ENCODE results near the gene TERT.
"Not testable (repeated sequence)": the region's sequence is repeated elsewhere in the genome, so short reads cannot be mapped to it uniquely, and the experiment has no call there.

Gene TERT

GRCh38 chr5:1270426-1270825, 24.4 kb downstream of the TERT start:
- H3K4me3 ChIP-seq (ENCODE audit: low read depth, low read length), result no peak overlapping the region
- no peak for TF ChIP-seq CTCF (IDR thresholded peaks at IDR 0.05; ENCODE audit: borderline replicate concordance, insufficient read depth, low read depth, low read length)

- H3K4me3 ChIP-seq (ENCODE audit: low read depth, low read length), result no peak overlapping the region
- TF ChIP-seq CTCF (IDR thresholded peaks at IDR 0.05; ENCODE audit: borderline replicate concordance, insufficient read depth, low read depth, low read length), result no peak
These were observed 26.2 kb downstream of the TERT start for GRCh38 chr5:1268666-1269065.

GRCh38 chr5:1268056-1268455, 26.8 kb downstream of the TERT start:
- no peak overlapping the region for H3K4me3 ChIP-seq (ENCODE audit: low read depth, low read length)
- no peak for TF ChIP-seq CTCF (IDR thresholded peaks at IDR 0.05; ENCODE audit: borderline replicate concordance, insufficient read depth, low read depth, low read length)

DNA sequence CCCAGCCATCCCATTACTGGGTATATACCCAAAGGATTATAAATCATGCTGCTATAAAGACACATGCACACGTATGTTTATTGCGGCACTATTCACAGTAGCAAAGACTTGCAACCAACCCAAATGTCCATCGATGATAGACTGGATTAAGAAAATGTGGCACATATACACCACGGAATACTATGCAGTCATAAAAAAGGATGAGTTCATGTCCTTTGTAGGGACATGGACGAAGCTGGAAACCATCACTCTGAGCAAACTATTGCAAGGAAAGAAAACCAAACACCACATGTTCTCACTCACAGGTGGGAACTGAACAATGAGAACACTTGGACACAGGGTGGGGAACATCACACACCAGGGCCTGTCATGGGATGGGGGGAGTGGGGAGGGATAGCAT, 27.4 kb downstream of the TERT start:
- not testable (repeated sequence) for H3K4me3 ChIP-seq (ENCODE audit: low read depth, low read length)

DNA sequence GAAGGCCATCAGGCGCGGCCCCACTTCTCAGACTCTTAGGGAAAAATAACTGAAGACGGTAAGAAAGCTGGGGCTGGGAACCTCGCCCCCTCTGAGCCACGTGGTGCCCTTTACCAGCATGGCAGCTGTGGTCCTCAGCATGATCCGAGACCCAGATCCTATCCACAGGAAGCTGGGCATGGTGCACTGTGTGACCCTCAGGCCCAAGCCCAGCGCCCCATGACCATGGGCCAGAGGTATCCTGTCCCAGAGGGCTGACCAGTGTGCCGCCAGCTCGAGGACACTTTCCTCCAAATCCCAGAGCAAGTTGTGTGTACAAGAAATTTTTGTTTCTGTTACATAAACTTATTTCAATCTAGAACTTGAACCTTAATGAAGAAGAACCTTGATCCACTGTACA, 28.1 kb downstream of the TERT start:
- TF ChIP-seq CTCF (IDR thresholded peaks at IDR 0.05; ENCODE audit: borderline replicate concordance, insufficient read depth, low read depth, low read length), result no peak
- H3K4me3 ChIP-seq (ENCODE audit: low read depth, low read length), result no peak overlapping the region

DNA sequence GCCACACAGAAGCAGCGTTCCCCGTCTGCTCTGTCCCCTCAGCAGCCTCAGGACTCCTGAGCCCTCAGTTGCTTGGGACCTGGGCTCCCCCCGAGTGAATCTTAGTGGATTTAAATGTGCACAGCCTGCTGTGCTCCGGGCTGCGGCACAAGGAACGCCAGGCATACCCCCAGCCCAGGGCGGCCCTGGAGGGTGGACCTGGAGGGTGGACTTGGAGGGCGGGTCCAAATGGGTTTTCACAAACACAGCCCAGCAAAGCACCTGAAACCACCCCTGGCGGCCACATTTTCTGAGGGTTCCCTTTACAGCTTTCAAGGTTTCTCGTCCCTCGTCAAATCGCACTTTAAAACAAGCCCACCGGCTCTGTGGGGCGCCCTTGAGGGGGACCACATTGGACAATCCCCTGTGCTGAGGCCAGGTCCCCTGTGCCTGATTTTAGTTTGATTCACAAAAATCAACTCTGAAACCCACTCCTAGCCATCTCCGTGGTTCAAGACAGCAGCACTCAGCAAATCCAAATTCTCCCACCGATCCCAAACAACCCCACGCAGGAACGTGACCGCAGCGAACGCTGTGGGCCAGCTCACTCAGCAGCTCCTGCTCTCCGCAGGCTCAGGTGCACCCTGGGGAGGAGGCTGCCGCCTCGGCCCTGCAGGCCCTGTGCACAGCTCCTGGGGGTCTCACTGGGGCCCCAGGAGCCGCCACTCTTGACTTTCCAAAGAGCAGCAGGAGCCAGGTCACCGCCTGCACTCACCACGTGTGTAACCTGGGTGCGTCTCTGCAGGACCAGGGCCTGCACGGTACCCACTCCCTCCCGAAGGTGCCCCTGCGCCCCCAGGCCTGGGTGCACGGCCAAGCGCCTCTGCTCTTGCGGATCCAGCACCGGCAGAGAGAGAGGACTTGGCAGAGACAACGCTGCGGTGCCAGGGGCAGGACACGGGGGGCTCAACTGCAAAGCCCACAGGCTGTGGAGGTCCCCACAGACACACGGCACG, 29.1 kb downstream of the TERT start:
- no peak overlapping the region for H3K4me3 ChIP-seq (ENCODE audit: low read depth, low read length)
- no peak for TF ChIP-seq CTCF (IDR thresholded peaks at IDR 0.05; ENCODE audit: borderline replicate concordance, insufficient read depth, low read depth, low read length)

- H3K4me3 ChIP-seq (ENCODE audit: low read depth, low read length), result no peak overlapping the region
- TF ChIP-seq CTCF (IDR thresholded peaks at IDR 0.05; ENCODE audit: borderline replicate concordance, insufficient read depth, low read depth, low read length), result no peak
These were observed 29.8 kb downstream of the TERT start for GRCh38 chr5:1265026-1265425.

Data from GM12875 (cell line).